Bronchial epithelial cell (primary cell): ENCODE results near the gene ADRA1B. TPM values are rescaled to one million over a fixed set of nuclear protein-coding genes. Genes with fewer than 3 reads are reported as not detected.

Experiments used
- DNase-seq: peaks from one replicate; pipeline ENCODE4 v3.0.0-alpha.2; 2010; ENCODE audit warnings: low read depth
- FAIRE-seq: peaks from 2 replicates; lab custom pipeline; 2011; peaks lifted over from hg19 to GRCh38; lab: Jason Lieb, UNC
- H3K27me3 ChIP-seq: 2 replicates; pipeline ENCODE4 v1.5.1; 2011; ENCODE audit warnings: low read length; ENCODE audit not compliant: control insufficient read depth, insufficient read depth
- H3K36me3 ChIP-seq: 2 replicates; pipeline ENCODE4 v1.5.1; 2011; ENCODE audit warnings: low read length; ENCODE audit not compliant: control insufficient read depth, insufficient read depth
- H3K4me3 ChIP-seq: 2 replicates; pipeline ENCODE4 v1.5.1; 2011; ENCODE audit warnings: mild to moderate bottlenecking, low read depth, low read length, control low read depth
- total RNA-seq: library from RNA; depleted of rRNA; stranded (reverse); fragments of >200 nt; gene quantifications from 2 replicates; pipeline ENCODE4 v1.2.1, GENCODE V29; 2014
- TF ChIP-seq, protein P1 (sequence below): IDR thresholded peaks from 2 replicates; pipeline ENCODE4 v1.5.1; 2011; ENCODE audit warnings: mild to moderate bottlenecking, moderate library complexity, low read length, control low read depth, inconsistent platforms; ENCODE audit not compliant: insufficient read depth, severe bottlenecking

Gene ADRA1B
- total RNA-seq, 1 donor from 2014 or later, result under 0.01 TPM

DNA sequence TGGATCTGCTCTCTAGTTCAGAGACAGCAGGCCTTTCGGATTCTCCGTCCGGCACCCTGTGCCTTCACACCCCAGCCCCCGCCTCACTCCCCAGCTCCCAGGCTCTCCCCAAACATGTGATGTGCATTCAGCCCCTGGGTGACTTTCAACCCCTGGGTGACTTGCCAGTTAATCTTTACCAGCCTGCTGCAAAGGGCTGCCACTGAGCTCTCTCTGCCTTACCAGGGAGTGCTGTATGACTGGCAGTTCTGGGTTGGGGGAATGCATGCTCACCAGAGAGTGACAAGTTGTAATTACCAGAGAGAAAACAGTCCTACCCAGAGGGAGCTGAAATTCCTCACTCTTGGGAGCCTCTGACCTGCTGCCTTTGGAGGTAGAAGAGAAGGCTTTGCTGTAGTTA is 4.9 kb upstream of the ADRA1B start:
- no peaks in the 10 kb centered on the region for H3K36me3 ChIP-seq
- H3K4me3 ChIP-seq, result no peak overlapping the region
- DNase-seq, result no peak
- TF ChIP-seq, protein P1, sequence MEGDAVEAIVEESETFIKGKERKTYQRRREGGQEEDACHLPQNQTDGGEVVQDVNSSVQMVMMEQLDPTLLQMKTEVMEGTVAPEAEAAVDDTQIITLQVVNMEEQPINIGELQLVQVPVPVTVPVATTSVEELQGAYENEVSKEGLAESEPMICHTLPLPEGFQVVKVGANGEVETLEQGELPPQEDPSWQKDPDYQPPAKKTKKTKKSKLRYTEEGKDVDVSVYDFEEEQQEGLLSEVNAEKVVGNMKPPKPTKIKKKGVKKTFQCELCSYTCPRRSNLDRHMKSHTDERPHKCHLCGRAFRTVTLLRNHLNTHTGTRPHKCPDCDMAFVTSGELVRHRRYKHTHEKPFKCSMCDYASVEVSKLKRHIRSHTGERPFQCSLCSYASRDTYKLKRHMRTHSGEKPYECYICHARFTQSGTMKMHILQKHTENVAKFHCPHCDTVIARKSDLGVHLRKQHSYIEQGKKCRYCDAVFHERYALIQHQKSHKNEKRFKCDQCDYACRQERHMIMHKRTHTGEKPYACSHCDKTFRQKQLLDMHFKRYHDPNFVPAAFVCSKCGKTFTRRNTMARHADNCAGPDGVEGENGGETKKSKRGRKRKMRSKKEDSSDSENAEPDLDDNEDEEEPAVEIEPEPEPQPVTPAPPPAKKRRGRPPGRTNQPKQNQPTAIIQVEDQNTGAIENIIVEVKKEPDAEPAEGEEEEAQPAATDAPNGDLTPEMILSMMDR, result no peak
- no peak for FAIRE-seq
- H3K27me3 ChIP-seq, result no peaks in the 10 kb centered on the region

DNA sequence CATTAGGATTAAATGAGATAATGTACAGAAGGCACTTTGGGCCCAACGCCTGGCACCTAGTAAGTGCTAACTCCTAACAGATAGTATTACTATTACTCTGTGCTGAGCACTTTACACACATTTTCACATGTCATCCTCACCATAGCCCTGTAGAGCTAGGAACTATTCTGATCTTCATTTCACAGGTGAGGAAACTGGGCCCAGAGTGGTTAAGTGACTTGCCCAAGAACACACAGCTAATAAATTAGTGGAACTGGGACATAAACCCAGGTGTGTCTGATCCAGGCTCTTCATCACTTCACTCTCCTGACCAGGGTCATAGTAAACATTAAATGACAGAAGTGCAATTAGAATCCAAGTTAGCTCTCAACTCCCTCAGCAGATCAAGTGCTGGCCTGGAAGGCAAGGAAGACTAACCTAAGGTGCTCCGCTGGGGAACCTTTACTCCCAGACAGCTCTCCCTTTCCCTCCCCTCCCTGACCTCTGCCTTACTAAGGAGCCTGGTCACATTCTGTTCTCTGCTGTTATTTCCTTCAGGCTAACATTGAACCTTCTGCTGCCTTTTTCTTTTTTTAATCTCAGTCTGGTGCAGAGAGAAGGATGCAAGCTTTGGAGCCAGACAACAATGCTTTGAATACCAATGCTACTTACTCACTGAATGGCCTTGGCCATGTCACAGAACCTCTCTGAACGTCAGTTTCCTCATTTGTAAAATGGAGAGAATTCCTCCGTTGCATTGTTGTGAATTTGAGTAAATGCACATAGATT is 4.1 kb upstream of the ADRA1B start:
- FAIRE-seq (no peak), DNase-seq (peak; percentile 51)
- H3K36me3 ChIP-seq, result no peaks in the 10 kb centered on the region
- H3K27me3 ChIP-seq, result no peaks in the 10 kb centered on the region
- H3K4me3 ChIP-seq, result no peak overlapping the region
- TF ChIP-seq, protein P1, result no peak

DNA sequence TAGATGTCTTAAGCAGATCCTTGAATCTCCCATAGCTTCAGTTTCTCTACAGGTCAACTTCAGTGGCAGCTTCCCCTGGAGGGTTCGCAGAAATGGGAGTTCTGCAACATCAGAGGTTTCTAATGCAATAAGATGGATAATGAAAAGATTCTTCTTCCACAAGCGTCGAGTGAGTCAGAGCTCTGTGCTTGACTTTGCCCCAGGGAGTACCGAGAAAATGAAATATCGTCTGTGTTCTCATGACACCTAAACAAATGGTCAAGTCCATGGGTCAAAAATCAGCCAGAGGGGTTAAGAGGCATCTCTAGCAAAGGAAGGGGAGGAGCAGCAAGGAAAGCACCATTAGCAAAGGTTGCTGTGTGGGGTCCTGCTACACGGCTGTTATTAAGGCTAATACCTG is 3.2 kb upstream of the ADRA1B start:
- FAIRE-seq (peak; percentile 23), DNase-seq (peak; percentile 72)
- TF ChIP-seq, protein P1, result no peak
- Histone ChIP-seq H3K36me3 (no peaks in the 10 kb centered on the region), H3K27me3 (no peaks in the 10 kb centered on the region), H3K4me3 (no peak overlapping the region)

DNA sequence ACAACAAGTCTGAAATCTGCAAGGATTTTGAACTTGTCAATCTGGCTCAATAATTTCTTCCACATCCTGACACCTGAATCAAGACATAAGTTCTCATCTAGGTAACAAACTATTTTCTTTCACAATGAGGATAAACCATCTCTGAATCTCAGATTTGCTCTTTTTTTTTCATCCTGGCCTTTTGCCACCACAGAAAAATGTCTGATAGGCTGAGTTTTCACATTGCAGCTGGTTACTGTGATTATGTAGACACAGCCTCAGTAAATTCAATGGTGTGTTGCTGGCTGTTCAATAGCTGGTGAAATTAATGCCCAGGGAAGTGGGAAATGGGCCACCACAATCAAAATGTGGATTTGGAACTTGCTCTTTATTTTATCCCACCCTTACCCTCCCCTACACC is 2.8 kb upstream of the ADRA1B start:
- Histone ChIP-seq H3K4me3 (no peak overlapping the region), H3K27me3 (no peaks in the 10 kb centered on the region), H3K36me3 (no peaks in the 10 kb centered on the region)
- no peak for DNase-seq
- FAIRE-seq, result no peak
- TF ChIP-seq, protein P1, result no peak

DNA sequence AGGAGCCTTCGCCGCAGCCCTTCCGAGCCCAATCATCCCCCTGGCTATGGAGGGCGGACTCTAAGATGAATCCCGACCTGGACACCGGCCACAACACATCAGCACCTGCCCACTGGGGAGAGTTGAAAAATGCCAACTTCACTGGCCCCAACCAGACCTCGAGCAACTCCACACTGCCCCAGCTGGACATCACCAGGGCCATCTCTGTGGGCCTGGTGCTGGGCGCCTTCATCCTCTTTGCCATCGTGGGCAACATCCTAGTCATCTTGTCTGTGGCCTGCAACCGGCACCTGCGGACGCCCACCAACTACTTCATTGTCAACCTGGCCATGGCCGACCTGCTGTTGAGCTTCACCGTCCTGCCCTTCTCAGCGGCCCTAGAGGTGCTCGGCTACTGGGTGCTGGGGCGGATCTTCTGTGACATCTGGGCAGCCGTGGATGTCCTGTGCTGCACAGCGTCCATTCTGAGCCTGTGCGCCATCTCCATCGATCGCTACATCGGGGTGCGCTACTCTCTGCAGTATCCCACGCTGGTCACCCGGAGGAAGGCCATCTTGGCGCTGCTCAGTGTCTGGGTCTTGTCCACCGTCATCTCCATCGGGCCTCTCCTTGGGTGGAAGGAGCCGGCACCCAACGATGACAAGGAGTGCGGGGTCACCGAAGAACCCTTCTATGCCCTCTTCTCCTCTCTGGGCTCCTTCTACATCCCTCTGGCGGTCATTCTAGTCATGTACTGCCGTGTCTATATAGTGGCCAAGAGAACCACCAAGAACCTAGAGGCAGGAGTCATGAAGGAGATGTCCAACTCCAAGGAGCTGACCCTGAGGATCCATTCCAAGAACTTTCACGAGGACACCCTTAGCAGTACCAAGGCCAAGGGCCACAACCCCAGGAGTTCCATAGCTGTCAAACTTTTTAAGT is 819 bp downstream of the ADRA1B start:
- H3K36me3 ChIP-seq, result no peaks in the 10 kb centered on the region
- DNase-seq, result no peak
- FAIRE-seq, result no peak
- TF ChIP-seq, protein P1, result no peak
- no peaks in the 10 kb centered on the region for H3K27me3 ChIP-seq
- peak overlapping the region; percentile 27 for H3K4me3 ChIP-seq
